ENCODE results near the gene DCAF4. TPM values are rescaled to one million over a fixed set of nuclear protein-coding genes. Genes with fewer than 3 reads are reported as not detected.
"Not testable (repeated sequence)": the region's sequence is repeated elsewhere in the genome, so short reads cannot be mapped to it uniquely, and the experiment has no call there.

Gene DCAF4
- total RNA-seq, 1 donor from 2014 or later = 15.1 TPM

GRCh38 chr14:72965249-72965648 lies 39.0 kb downstream of the DCAF4 start:
- intact Hi-C loops (cut with micrococcal nuclease) = no loop called here

GRCh38 chr14:72966038-72966437 lies 39.8 kb downstream of the DCAF4 start:
- intact Hi-C loops (cut with micrococcal nuclease) = no loop called here

- intact Hi-C loops (cut with micrococcal nuclease) = no loop called here
These were observed 42.1 kb downstream of the DCAF4 start for GRCh38 chr14:72968316-72968715.

GRCh38 chr14:72970058-72970630 lies 43.9 kb downstream of the DCAF4 start:
- intact Hi-C loops (cut with micrococcal nuclease) = no loop called here

GRCh38 chr14:72970824-72971434 lies 44.7 kb downstream of the DCAF4 start:
- intact Hi-C loops (cut with micrococcal nuclease) = no loop called here

GRCh38 chr14:72974661-72975060 lies 48.4 kb downstream of the DCAF4 start:
- intact Hi-C loops (cut with micrococcal nuclease) = no loop called here

- intact Hi-C loops (cut with micrococcal nuclease) = no loop called here
These were observed 49.5 kb downstream of the DCAF4 start for GRCh38 chr14:72975770-72976169.

- intact Hi-C loops (cut with micrococcal nuclease) = no loop called here
These were observed 52.6 kb downstream of the DCAF4 start for GRCh38 chr14:72978856-72979255.

- intact Hi-C loops (cut with micrococcal nuclease) = no loop called here
These were observed 54.6 kb downstream of the DCAF4 start for GRCh38 chr14:72980863-72981262.

GRCh38 chr14:72982146-72982708 lies 56.0 kb downstream of the DCAF4 start:
- intact Hi-C loops (cut with micrococcal nuclease) = no loop called here

- intact Hi-C loops (cut with micrococcal nuclease) = no loop called here
These were observed 60.0 kb downstream of the DCAF4 start for GRCh38 chr14:72986214-72986613.

GRCh38 chr14:72986857-72987256 lies 60.6 kb downstream of the DCAF4 start:
- intact Hi-C loops (cut with micrococcal nuclease) = no loop called here

- intact Hi-C loops (cut with micrococcal nuclease) = no loop called here
These were observed 63.9 kb downstream of the DCAF4 start for GRCh38 chr14:72990171-72990570.

GRCh38 chr14:72996916-72997315 lies 70.7 kb downstream of the DCAF4 start:
- intact Hi-C loops (cut with micrococcal nuclease) = no loop called here

GRCh38 chr14:72998252-72998903 lies 72.1 kb downstream of the DCAF4 start:
- intact Hi-C loops (cut with micrococcal nuclease) = no loop called here

- intact Hi-C loops (cut with micrococcal nuclease) = no loop called here
These were observed 73.1 kb downstream of the DCAF4 start for GRCh38 chr14:72999316-72999715.

- intact Hi-C loops (cut with micrococcal nuclease) = no loop called here
These were observed 73.8 kb downstream of the DCAF4 start for GRCh38 chr14:73000073-73000472.

GRCh38 chr14:73003681-73004080 lies 77.4 kb downstream of the DCAF4 start:
- intact Hi-C loops (cut with micrococcal nuclease) = no loop called here

- intact Hi-C loops (cut with micrococcal nuclease) = not testable (repeated sequence)
These were observed 78.4 kb downstream of the DCAF4 start for GRCh38 chr14:73004641-73005040.

- intact Hi-C loops (cut with micrococcal nuclease) = no loop called here
These were observed 81.6 kb downstream of the DCAF4 start for GRCh38 chr14:73007835-73008234.

GRCh38 chr14:73008501-73008900 lies 82.2 kb downstream of the DCAF4 start:
- intact Hi-C loops (cut with micrococcal nuclease) = no loop called here

All from T-helper 1 cell treated with Interleukin-12 subunit alpha and Interleukin-12 subunit beta and Interleukin-4 antibody, amounts not matched to agents 30 ng/mL and 1 ng/mL, for 36 hours (primary cell).